Measurements from ENCODE around the gene UQCC2.

The UQCC2 gene

GRCh38 chr6:33675968-33676367 is 35.5 kb downstream of the UQCC2 start:
- DNase-seq (ENCODE audit: low spot score), result no peak

GRCh38 chr6:33673851-33674250 is 37.6 kb downstream of the UQCC2 start:
- DNase-seq (ENCODE audit: low spot score), result no peak

GRCh38 chr6:33672808-33673207 is 38.7 kb downstream of the UQCC2 start:
- DNase-seq (ENCODE audit: low spot score), result peak; percentile 94

- DNase-seq (ENCODE audit: low spot score), result no peak
These were observed 39.8 kb downstream of the UQCC2 start for GRCh38 chr6:33671744-33672072.

- peak; percentile 25 for DNase-seq (ENCODE audit: low spot score)
These were observed 40.3 kb downstream of the UQCC2 start for GRCh38 chr6:33670971-33671743.

GRCh38 chr6:33670086-33670660 is 41.3 kb downstream of the UQCC2 start:
- DNase-seq (ENCODE audit: low spot score), result no peak

- DNase-seq (ENCODE audit: low spot score), result no peak
These were observed 42.6 kb downstream of the UQCC2 start for GRCh38 chr6:33668914-33669313.

GRCh38 chr6:33668328-33668727 is 43.2 kb downstream of the UQCC2 start:
- no peak for DNase-seq (ENCODE audit: low spot score)

GRCh38 chr6:33667776-33668175 is 43.7 kb downstream of the UQCC2 start:
- no peak for DNase-seq (ENCODE audit: low spot score)

- DNase-seq (ENCODE audit: low spot score), result no peak
These were observed 44.4 kb downstream of the UQCC2 start for GRCh38 chr6:33667072-33667471.

GRCh38 chr6:33665957-33666356 is 45.5 kb downstream of the UQCC2 start:
- DNase-seq (ENCODE audit: low spot score), result no peak

- DNase-seq (ENCODE audit: low spot score), result no peak
These were observed 46.9 kb downstream of the UQCC2 start for GRCh38 chr6:33664506-33665057.

- DNase-seq (ENCODE audit: low spot score), result no peak
These were observed 47.6 kb downstream of the UQCC2 start for GRCh38 chr6:33663727-33664449.

GRCh38 chr6:33663028-33663427 is 48.5 kb downstream of the UQCC2 start:
- DNase-seq (ENCODE audit: low spot score), result no peak

- no peak for DNase-seq (ENCODE audit: low spot score)
These were observed 49.2 kb downstream of the UQCC2 start for GRCh38 chr6:33662318-33662717.

GRCh38 chr6:33661106-33661838 is 50.2 kb downstream of the UQCC2 start:
- no peak for DNase-seq (ENCODE audit: low spot score)

GRCh38 chr6:33659986-33660385 is 51.5 kb downstream of the UQCC2 start:
- DNase-seq (ENCODE audit: low spot score), result no peak

GRCh38 chr6:33658982-33659689 is 52.4 kb downstream of the UQCC2 start:
- no peak for DNase-seq (ENCODE audit: low spot score)

- no peak for DNase-seq (ENCODE audit: low spot score)
These were observed 54.7 kb downstream of the UQCC2 start for GRCh38 chr6:33656844-33657243.

GRCh38 chr6:33654831-33655554 is 56.5 kb downstream of the UQCC2 start:
- no peak for DNase-seq (ENCODE audit: low spot score)

GRCh38 chr6:33652002-33652401 is 59.5 kb downstream of the UQCC2 start:
- DNase-seq (ENCODE audit: low spot score), result no peak

Data from COLO829 (cell line).